Measurements from ENCODE around the gene PDCD4. TPM values are rescaled to one million over a fixed set of nuclear protein-coding genes. Genes with fewer than 3 reads are reported as not detected.

The PDCD4 gene
- 30.2 to 40.5 TPM (median 34.0 TPM) in 5 replicates for total RNA-seq (2022; extraction: Qiagen RNA extraction; ENCODE audit: low read depth)

GRCh38 chr10:110871298-110872084, at the start of gene PDCD4:
TSS of gene PDCD4 (plus strand) at chr10:110871928. CDS start at chr10:110876028, 4,100 bp downstream.

GRCh38 chr10:110918643-110919348, 47.1 kb downstream of the PDCD4 start, which contains the start of gene BBIP1:
TSS of gene BBIP1 (minus strand) at chr10:110919180. CDS start at chr10:110918157, 1,023 bp downstream.

GRCh38 chr10:110919349-110919931, 47.7 kb downstream of the PDCD4 start, which contains the start of gene SHOC2:
TSS of gene SHOC2 (plus strand) at chr10:110919604. CDS start at chr10:110964359, 44,755 bp downstream.

Other genes with a start within 250 kb of the PDCD4 start
- gene RBM20, start 227.6 kb upstream of the PDCD4 start, total RNA-seq (2022; extraction: Qiagen RNA extraction; ENCODE audit: low read depth), result 1.1 to 1.8 TPM (median 1.5 TPM) in 5 replicates
- 35.2 to 50.2 TPM (median 37.1 TPM) in 5 replicates for gene BBIP1, start 47.3 kb downstream of the PDCD4 start, total RNA-seq (2022; extraction: Qiagen RNA extraction; ENCODE audit: low read depth)
- gene SHOC2, start 47.7 kb downstream of the PDCD4 start, total RNA-seq (2022; extraction: Qiagen RNA extraction; ENCODE audit: low read depth), result 15.8 to 24.9 TPM (median 21.0 TPM) in 5 replicates
- gene ADRA2A, start 205.1 kb downstream of the PDCD4 start, total RNA-seq (2022; extraction: Qiagen RNA extraction; ENCODE audit: low read depth), result 0.02 to 0.04 TPM in 2 of 5 replicates, not detected in the others